ENCODE data around the gene LUC7L2. TPM values are rescaled to one million over a fixed set of nuclear protein-coding genes. Genes with fewer than 3 reads are reported as not detected.

The LUC7L2 gene
- total RNA-seq, 1 donor: 48.9 TPM

DNA sequence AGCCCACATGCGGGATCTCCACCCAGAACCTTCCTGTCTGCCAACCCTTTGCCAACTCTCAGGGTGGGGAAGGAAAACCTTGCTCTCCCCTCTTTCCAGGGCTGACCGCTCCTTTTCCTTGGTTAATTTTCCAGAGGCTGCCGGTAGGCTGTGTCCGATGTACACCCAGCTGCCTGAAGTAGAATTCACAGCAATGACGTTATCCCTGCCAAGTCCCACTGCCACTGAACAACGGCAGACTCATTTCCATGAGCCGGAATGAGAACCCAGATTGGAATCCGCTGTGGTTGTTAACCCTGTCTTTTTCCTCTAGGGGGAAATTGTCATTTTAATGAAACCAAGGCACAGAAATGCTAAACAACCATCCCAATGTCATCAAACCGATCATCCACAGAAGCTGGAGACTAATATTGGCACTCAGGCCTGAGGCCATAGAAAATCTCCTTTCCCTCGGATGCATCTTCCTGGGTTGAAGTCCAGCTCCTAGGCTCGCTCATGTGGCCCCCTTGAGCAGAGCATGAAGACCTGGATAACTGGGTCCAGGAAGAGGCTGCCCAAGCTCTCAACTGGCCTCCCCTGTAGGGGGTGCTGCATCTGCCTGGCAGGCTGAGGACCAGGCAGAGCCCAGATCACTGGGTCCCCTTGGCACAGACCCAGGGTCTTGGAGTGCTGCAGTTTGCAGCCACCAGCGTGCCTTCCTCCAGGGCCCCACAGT, 93.4 kb downstream of the LUC7L2 start:
- H3K27me3 ChIP-seq (ENCODE audit: insufficient read depth, low read length): no peaks in the 10 kb centered on the region
- no peaks in the 10 kb centered on the region for H3K36me3 ChIP-seq (ENCODE audit: insufficient read depth, low read length)
- no peak overlapping the region for H3K4me3 ChIP-seq (ENCODE audit: insufficient read depth, low read length)
- no peaks in the 10 kb centered on the region for H4K20me1 ChIP-seq (ENCODE audit: insufficient read depth, low read length)
- peak overlapping the region; percentile 22 for H3K4me2 ChIP-seq (ENCODE audit: insufficient read depth, low read length)
- DNase-seq (ENCODE audit: insufficient read length, low spot score, missing footprints): peak; percentile 94
- no peaks in the 10 kb centered on the region for H3K79me2 ChIP-seq (ENCODE audit: insufficient read depth, low read length)
- H3K9me3 ChIP-seq (ENCODE audit: low read depth, low read length): no peaks in the 10 kb centered on the region
- TF ChIP-seq, protein P1, sequence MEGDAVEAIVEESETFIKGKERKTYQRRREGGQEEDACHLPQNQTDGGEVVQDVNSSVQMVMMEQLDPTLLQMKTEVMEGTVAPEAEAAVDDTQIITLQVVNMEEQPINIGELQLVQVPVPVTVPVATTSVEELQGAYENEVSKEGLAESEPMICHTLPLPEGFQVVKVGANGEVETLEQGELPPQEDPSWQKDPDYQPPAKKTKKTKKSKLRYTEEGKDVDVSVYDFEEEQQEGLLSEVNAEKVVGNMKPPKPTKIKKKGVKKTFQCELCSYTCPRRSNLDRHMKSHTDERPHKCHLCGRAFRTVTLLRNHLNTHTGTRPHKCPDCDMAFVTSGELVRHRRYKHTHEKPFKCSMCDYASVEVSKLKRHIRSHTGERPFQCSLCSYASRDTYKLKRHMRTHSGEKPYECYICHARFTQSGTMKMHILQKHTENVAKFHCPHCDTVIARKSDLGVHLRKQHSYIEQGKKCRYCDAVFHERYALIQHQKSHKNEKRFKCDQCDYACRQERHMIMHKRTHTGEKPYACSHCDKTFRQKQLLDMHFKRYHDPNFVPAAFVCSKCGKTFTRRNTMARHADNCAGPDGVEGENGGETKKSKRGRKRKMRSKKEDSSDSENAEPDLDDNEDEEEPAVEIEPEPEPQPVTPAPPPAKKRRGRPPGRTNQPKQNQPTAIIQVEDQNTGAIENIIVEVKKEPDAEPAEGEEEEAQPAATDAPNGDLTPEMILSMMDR (IDR thresholded peaks at IDR 0.05; ENCODE audit: extremely low read depth, low read depth, low read length): peak; percentile 32
- peak overlapping the region; percentile 90 for H2AFZ ChIP-seq (ENCODE audit: low read length)
- peak overlapping the region; percentile 59 for H3K27ac ChIP-seq (ENCODE audit: low read depth, low read length)
- H3K4me1 ChIP-seq (ENCODE audit: insufficient read depth, low read length): peaks cover 30% of the 10 kb centered on the region

DNA sequence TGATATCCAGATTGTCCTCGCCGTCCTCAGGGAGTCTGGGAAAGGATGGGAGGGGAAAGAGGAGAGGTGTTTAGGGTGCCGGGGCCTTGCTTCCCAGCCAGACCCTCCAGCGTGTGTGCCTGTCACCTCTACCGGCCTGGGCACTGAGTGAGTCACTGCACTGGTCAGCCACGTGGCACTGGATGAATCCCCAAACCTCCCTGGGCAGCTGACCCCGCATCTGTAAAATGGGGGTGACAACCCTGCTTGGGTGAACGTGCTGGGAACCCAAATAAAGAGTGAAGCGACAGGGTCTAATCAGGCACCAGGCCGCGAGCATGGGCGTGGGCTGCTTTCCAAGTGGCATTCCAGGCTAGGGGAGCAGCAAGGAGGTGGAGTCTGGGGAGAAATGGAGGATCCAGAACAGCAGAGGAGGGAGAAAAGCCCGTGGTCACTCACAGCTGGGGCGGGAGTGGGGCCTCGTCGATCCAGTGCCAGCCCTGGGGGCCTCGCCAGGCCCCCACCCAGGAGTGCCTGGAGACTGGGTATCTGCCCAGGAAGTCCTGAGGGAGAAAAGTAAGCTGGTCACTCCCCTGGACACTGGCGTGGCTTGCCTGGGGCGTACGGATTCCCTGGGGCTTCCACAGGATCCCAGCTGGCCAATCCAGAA, 94.1 kb downstream of the LUC7L2 start:
- peaks cover 30% of the 10 kb centered on the region for H3K4me1 ChIP-seq (ENCODE audit: insufficient read depth, low read length)
- H2AFZ ChIP-seq (ENCODE audit: low read length): peak overlapping the region; percentile 90
- no peaks in the 10 kb centered on the region for H4K20me1 ChIP-seq (ENCODE audit: insufficient read depth, low read length)
- no peaks in the 10 kb centered on the region for H3K36me3 ChIP-seq (ENCODE audit: insufficient read depth, low read length)
- no peaks in the 10 kb centered on the region for H3K9me3 ChIP-seq (ENCODE audit: low read depth, low read length)
- TF ChIP-seq, protein P1 (IDR thresholded peaks at IDR 0.05; ENCODE audit: extremely low read depth, low read depth, low read length): no peak
- no peaks in the 10 kb centered on the region for H3K79me2 ChIP-seq (ENCODE audit: insufficient read depth, low read length)
- no peaks in the 10 kb centered on the region for H3K27me3 ChIP-seq (ENCODE audit: insufficient read depth, low read length)
- peak; percentile 86 for DNase-seq (ENCODE audit: insufficient read length, low spot score, missing footprints)
- H3K4me3 ChIP-seq (ENCODE audit: insufficient read depth, low read length): no peak overlapping the region
- H3K4me2 ChIP-seq (ENCODE audit: insufficient read depth, low read length): no peak overlapping the region
- H3K27ac ChIP-seq (ENCODE audit: low read depth, low read length): peak overlapping the region; percentile 59

DNA sequence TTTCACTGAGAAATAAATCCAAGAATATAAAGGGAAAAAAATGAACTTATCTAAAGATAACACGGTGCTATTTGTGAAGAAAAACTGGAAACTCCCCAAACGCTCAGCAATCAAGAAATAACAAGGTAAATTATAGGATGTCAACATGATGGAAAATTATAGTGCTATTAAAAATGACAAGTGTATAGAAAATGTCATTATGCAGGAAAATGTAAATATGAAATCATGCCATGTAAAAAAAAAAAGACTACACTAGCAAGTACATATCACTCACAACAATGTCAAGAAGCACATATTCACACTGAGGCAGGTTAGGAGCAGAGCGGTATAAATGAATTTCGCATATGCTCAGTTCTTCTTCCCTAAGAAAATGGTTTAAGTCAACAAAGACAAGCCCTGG, 96.1 kb downstream of the LUC7L2 start:
- Histone ChIP-seq H3K36me3 (ENCODE audit: insufficient read depth, low read length) (no peaks in the 10 kb centered on the region), H3K4me3 (ENCODE audit: insufficient read depth, low read length) (no peak overlapping the region), H3K4me2 (ENCODE audit: insufficient read depth, low read length) (no peak overlapping the region)

DNA sequence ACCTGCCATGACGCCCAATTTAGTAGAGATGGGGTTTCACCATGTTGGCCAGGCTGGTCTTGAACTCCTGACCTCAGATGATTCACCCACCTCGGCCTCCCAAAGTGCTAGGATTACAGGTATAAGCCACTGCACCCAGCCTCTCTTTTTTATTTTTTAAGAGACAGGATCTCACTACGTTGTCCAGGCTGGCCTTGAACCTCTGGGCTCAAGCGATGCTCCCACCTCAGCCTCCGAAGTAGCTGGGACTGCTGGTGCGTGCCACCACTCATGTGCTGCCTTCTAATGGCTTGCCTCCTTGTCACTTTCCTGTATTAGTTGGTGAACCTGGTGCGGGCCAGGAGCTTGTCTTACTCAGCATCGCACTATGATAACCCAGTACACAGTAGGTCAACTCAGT, 96.8 kb downstream of the LUC7L2 start:
- peaks cover 27% of the 10 kb centered on the region for H3K4me1 ChIP-seq (ENCODE audit: insufficient read depth, low read length)
- TF ChIP-seq, protein P1 (IDR thresholded peaks at IDR 0.05; ENCODE audit: extremely low read depth, low read depth, low read length): no peak
- DNase-seq (ENCODE audit: insufficient read length, low spot score, missing footprints): no peak
- H2AFZ ChIP-seq (ENCODE audit: low read length): no peak overlapping the region
- no peaks in the 10 kb centered on the region for H3K79me2 ChIP-seq (ENCODE audit: insufficient read depth, low read length)
- H3K4me2 ChIP-seq (ENCODE audit: insufficient read depth, low read length): no peak overlapping the region
- no peak overlapping the region for H3K27ac ChIP-seq (ENCODE audit: low read depth, low read length)
- H3K27me3 ChIP-seq (ENCODE audit: insufficient read depth, low read length): no peaks in the 10 kb centered on the region
- no peak overlapping the region for H3K4me3 ChIP-seq (ENCODE audit: insufficient read depth, low read length)
- no peaks in the 10 kb centered on the region for H3K9me3 ChIP-seq (ENCODE audit: low read depth, low read length)
- no peaks in the 10 kb centered on the region for H3K36me3 ChIP-seq (ENCODE audit: insufficient read depth, low read length)
- no peaks in the 10 kb centered on the region for H4K20me1 ChIP-seq (ENCODE audit: insufficient read depth, low read length)

More for the DNA sequence above, 96.1 kb downstream of the LUC7L2 start:
- Histone ChIP-seq H3K27me3 (ENCODE audit: insufficient read depth, low read length) (no peaks in the 10 kb centered on the region), H2AFZ (ENCODE audit: low read length) (no peak overlapping the region), H3K4me1 (ENCODE audit: insufficient read depth, low read length) (peaks cover 30% of the 10 kb centered on the region), H3K27ac (ENCODE audit: low read depth, low read length) (no peak overlapping the region), H3K79me2 (ENCODE audit: insufficient read depth, low read length) (no peaks in the 10 kb centered on the region), H3K9me3 (ENCODE audit: low read depth, low read length) (no peaks in the 10 kb centered on the region), H4K20me1 (ENCODE audit: insufficient read depth, low read length) (no peaks in the 10 kb centered on the region)
- TF ChIP-seq, protein P1 (IDR thresholded peaks at IDR 0.05; ENCODE audit: extremely low read depth, low read depth, low read length): no peak
- no peak for DNase-seq (ENCODE audit: insufficient read length, low spot score, missing footprints)

Data from osteoblast (primary cell).